ENCODE measurements around the gene DUSP10.

Gene DUSP10

DNA sequence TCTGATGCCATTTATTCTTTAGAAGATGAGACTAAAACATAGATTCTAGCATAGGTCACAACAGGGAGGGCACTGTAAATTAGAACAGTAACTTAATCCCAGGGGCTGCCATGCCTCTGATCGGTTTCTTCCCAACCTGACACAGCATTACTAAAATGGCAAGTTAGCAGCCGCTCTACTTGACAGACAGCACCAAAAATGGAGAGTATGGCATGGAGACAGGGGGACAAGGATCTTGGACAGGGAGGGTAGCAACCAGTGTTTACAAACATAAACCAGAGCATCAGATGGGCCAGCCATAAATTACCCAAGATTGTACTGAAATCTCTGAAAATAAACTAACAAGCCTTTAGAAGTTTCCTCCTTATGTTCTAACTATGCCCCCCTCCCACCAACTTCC is 5.9 kb downstream of the DUSP10 start:
- Mint-ChIP-seq H3K9me3 (no peaks in the 10 kb centered on the region), H3K4me3 (no peak overlapping the region), H3K27ac (no peak overlapping the region), H3K4me1 (ENCODE audit: low read depth) (peaks cover 48% of the 10 kb centered on the region), H3K36me3 (ENCODE audit: low read depth) (peaks cover 33% of the 10 kb centered on the region), H3K27me3 (no peaks in the 10 kb centered on the region)
- intact Hi-C loops (cut with micrococcal nuclease) = loop anchor here (5.0 kb wide), 1 partner anchor 79 kb away; no protein-coding TSS in a partner anchor

DNA sequence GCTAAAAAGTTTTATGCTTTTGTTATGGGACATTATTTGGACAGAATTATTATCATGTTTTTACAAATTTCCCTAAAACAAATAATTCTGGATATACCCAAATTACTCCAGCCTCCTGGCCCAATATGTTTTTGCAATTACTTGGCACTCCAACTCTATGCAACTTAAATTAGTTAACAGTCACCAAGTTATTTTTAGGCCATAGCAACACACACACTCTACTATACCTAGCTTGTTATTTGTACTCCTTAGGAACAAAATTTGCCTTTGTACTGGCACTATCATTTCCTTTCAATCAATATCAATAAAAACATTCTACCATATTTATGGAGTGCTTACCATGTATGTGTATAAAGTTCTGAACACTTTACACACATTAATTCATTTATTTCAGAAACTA is 7.7 kb downstream of the DUSP10 start:
- Mint-ChIP-seq H3K36me3 (ENCODE audit: low read depth) (peaks cover 29% of the 10 kb centered on the region), H3K27ac (peak overlapping the region; percentile 64), H3K4me3 (no peak overlapping the region), H3K9me3 (no peaks in the 10 kb centered on the region), H3K27me3 (no peaks in the 10 kb centered on the region), H3K4me1 (ENCODE audit: low read depth) (peaks cover 48% of the 10 kb centered on the region)
- intact Hi-C loops (cut with micrococcal nuclease) = no loop called here

DNA sequence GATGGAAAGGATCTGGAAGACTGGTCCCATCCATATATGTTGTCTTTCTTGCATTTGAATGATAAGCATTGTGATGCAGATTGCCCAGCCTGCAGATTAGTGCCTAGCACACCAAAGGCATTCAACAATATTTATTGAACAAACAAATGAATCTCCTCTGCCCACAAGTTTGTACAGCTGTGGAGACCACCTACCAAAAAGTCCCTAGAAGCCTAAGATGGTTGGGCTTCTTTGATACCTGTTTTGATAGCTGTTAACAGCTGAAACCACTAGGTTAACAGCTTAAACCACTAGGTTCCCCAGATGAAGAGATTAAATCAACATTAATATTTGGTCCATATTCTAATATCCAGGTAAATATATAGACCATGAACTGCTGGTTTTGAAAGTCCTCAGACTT is 9.8 kb downstream of the DUSP10 start:
- Mint-ChIP-seq H3K27me3 (no peaks in the 10 kb centered on the region), H3K4me3 (no peak overlapping the region), H3K4me1 (ENCODE audit: low read depth) (peaks cover 46% of the 10 kb centered on the region), H3K36me3 (ENCODE audit: low read depth) (peaks cover 16% of the 10 kb centered on the region), H3K9me3 (no peaks in the 10 kb centered on the region), H3K27ac (no peak overlapping the region)
- intact Hi-C loops (cut with micrococcal nuclease) = no loop called here

DNA sequence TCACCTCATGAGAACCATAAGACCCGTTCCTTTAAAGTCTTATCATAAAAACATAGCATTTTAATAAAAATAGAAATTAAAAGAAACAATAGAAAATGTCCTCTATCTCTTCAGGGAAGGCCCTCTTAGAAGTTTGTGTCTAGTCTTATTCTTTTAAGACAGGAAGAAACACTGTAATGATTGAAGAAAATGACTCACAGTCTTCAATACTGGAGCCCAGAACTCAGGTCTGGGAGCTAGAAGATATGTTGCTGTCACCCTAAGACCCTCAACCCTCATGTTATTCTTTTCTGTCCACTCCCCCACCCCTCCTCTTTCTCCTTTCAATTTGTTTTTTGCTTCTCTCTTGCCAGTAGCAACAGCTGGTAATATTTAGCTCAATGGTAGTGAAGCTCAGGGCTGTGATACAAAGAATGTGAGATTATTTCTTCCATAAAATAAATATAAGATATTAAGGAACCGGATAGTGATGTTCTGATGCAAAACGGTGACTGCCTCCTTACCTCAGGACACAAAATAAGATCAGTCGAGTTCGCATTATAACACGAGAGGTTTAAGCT is 12.0 kb downstream of the DUSP10 start:
- Mint-ChIP-seq H3K27me3 (no peaks in the 10 kb centered on the region), H3K4me3 (no peak overlapping the region), H3K9me3 (no peaks in the 10 kb centered on the region), H3K4me1 (ENCODE audit: low read depth) (peaks cover 46% of the 10 kb centered on the region), H3K36me3 (ENCODE audit: low read depth) (peaks cover 8% of the 10 kb centered on the region), H3K27ac (no peak overlapping the region)
- intact Hi-C loops (cut with micrococcal nuclease) = no loop called here

DNA sequence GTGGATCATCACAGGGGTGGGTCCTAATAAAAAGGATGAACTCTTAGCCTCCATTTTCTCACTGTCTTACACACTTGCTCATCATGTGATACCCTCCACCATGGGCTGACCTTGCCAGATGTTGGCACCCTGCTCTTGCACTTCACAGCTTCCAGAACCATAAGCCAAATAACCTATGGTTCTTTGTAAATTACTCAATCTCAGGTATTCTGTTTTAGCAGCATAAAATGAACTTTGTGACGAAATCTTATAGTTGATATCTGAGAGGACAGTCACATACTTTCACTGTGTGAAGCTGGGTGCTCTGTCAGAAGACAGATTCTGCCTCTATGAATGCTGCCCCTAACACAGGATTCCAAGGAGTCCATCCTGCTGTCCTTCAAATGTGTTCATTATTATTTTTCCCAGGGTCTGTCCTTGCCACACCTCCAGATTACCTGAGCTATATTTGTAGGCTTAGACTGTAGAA is 13.8 kb downstream of the DUSP10 start:
- no peak overlapping the region for H3K4me3 Mint-ChIP-seq
- no peaks in the 10 kb centered on the region for H3K9me3 Mint-ChIP-seq
- intact Hi-C loops (cut with micrococcal nuclease) = no loop called here
- H3K27me3 Mint-ChIP-seq = no peaks in the 10 kb centered on the region
- H3K27ac Mint-ChIP-seq = no peak overlapping the region
- peaks cover 15% of the 10 kb centered on the region for H3K36me3 Mint-ChIP-seq (ENCODE audit: low read depth)
- H3K4me1 Mint-ChIP-seq (ENCODE audit: low read depth) = peaks cover 33% of the 10 kb centered on the region

DNA sequence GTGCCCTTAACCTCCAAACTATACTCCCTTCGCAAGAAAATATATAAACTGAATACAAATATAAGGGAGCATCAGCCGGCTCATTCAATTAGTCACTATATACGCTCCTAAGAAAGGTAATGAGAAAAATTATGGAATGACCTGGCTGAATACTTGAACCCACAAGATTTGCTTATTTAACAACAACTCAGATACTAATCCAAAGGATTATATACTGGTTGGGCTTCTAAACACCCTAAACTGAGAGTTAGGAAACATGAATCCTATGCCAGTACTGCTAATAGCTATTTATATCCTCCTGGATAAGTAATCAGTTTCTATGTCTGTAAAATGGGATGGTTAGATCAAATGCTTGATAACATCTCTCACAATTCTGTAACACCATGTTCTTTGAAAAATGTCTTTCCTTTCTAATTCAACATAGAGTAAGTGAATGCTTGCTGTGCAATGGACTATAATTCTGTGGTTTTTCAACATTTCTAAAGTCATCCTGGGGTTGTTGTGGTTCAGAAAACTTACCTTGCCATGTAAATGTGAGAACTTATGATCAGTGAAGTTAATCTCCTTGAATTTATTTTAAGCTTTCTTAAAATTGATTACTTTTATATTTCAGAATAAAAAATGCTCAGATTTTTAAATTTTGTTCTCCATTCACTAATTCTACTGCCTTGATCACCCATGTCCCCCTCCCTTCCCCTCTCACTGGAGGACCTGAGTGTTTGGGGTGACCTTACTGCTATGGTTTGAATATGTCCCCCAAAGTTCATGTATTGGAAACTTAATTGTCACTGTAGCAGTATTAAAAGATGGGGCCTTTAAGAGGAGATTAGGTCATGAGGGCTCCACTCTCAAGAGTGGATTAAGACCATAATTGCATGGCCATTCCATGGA is 14.5 kb downstream of the DUSP10 start:
- H3K4me3 Mint-ChIP-seq = no peak overlapping the region
- no peak overlapping the region for H3K27ac Mint-ChIP-seq
- peaks cover 21% of the 10 kb centered on the region for H3K36me3 Mint-ChIP-seq (ENCODE audit: low read depth)

DNA sequence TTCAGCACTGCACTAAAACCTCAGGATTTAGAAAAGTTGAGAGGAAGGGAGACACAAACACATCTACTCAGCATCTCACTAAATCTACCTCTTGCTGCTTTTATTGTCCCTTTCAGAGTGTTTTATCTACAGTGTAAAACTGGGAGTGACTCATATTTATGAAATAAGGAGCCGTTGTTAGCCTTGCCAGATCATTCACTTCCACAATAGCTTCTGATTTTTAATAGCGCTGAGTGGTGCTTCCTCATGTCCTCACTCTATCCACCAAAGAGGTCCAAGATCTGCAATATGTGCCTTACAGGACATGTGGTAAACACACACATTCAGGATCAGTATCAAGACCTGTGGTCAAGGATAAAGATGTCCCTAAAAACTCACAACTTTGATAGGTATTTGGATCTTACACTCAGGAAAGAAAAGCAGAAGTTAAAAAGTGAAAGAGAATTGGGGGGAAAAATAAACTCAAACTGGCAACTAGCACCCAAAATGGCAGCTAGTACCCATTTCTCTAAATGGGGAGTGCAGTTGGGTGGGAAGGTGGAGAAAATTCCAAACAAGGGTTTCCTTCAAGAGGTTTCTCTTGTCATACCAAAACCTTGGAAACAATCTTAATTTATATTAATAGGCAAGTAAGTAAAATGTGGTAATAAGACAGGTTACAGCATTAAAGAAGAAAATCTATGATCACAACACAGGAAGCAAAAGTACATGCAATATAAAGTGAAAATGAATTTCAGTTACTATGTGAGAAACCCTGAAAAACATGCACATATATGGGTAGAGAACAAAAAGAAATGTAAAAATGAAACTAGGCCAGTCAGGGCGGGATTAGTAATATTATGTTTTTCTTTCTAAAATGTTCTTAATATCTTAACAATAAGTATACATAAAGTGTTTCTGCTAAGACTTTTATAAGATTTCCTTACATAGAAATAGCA is 15.9 kb downstream of the DUSP10 start:
- intact Hi-C loops (cut with micrococcal nuclease) = loop anchor here (2.0 kb wide), 2 partner anchors 15 kb away; no protein-coding TSS in a partner anchor
- Mint-ChIP-seq H3K27me3 (no peaks in the 10 kb centered on the region), H3K36me3 (ENCODE audit: low read depth) (peaks cover 21% of the 10 kb centered on the region), H3K9me3 (no peaks in the 10 kb centered on the region), H3K4me3 (peak overlapping the region; percentile 57), H3K27ac (peak overlapping the region; percentile 85), H3K4me1 (ENCODE audit: low read depth) (peaks cover 49% of the 10 kb centered on the region)

More for the DNA sequence above, 14.5 kb downstream of the DUSP10 start:
- Mint-ChIP-seq H3K27me3 (no peaks in the 10 kb centered on the region), H3K9me3 (no peaks in the 10 kb centered on the region), H3K4me1 (ENCODE audit: low read depth) (peaks cover 38% of the 10 kb centered on the region)
- intact Hi-C loops (cut with micrococcal nuclease) = no loop called here

DNA sequence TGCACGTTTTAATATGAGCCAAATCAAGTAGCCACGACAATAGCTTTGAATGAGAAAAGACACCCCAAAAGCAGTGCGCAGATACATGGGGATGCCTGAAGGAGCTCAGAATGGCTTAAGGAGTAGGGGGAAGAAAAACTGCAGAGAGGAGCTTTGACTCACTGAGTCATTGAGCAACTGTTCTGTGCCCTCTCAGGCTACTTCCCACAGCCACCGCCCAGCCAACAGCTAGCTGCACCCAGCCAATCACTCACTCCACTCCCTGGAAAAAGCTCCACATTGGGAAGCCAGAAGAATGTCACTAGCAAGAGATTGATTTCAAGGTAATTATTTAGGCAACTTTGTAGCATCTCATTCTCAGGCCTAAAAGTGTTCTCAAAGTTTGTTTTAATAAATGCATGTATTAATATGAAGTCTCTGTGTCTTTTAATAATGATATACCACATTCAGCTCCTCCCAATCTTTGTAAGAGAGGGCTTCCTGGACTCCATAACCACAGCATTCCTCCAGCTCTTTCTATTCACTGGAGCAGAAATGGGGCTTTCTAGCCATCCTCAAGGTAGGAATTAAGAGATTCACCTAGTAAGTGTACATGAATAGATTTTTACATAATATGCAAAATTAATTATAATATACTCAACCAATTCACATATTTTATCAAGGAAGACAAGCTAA is 16.8 kb downstream of the DUSP10 start:
- Mint-ChIP-seq H3K4me1 (ENCODE audit: low read depth) (peaks cover 58% of the 10 kb centered on the region), H3K36me3 (ENCODE audit: low read depth) (peaks cover 21% of the 10 kb centered on the region)
- intact Hi-C loops (cut with micrococcal nuclease) = loop anchor here (2.0 kb wide), 2 partner anchors 14 to 16 kb away; no protein-coding TSS in a partner anchor

DNA sequence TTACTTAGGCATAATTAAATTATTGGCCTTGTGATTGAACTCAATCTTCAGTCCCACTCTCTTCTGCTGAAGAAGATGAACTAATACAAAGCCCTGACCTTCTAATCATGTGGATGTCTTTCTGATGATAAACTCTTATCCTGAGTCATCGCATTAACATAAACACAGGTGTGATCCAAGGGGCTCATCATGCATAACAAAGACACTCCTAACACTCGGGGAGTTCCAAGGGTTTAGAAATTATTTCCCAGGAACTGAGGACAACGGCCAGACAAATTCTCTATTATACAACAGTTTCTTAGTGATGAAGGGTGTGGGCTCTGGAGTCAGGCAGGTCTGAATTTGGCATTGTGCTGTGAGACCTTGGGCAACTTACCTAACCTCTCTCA is 18.0 kb downstream of the DUSP10 start:
- Mint-ChIP-seq H3K36me3 (ENCODE audit: low read depth) (peaks cover 21% of the 10 kb centered on the region), H3K4me3 (no peak overlapping the region), H3K27me3 (no peaks in the 10 kb centered on the region), H3K9me3 (no peaks in the 10 kb centered on the region), H3K4me1 (ENCODE audit: low read depth) (peaks cover 70% of the 10 kb centered on the region), H3K27ac (no peak overlapping the region)
- intact Hi-C loops (cut with micrococcal nuclease) = loop anchor here (2.0 kb wide), 2 partner anchors 13 to 17 kb away; no protein-coding TSS in a partner anchor

More for the DNA sequence above, 16.8 kb downstream of the DUSP10 start:
- peak overlapping the region; percentile 15 for H3K4me3 Mint-ChIP-seq
- H3K27me3 Mint-ChIP-seq = no peaks in the 10 kb centered on the region
- H3K9me3 Mint-ChIP-seq = no peaks in the 10 kb centered on the region
- H3K27ac Mint-ChIP-seq = peak overlapping the region; percentile 85

DNA sequence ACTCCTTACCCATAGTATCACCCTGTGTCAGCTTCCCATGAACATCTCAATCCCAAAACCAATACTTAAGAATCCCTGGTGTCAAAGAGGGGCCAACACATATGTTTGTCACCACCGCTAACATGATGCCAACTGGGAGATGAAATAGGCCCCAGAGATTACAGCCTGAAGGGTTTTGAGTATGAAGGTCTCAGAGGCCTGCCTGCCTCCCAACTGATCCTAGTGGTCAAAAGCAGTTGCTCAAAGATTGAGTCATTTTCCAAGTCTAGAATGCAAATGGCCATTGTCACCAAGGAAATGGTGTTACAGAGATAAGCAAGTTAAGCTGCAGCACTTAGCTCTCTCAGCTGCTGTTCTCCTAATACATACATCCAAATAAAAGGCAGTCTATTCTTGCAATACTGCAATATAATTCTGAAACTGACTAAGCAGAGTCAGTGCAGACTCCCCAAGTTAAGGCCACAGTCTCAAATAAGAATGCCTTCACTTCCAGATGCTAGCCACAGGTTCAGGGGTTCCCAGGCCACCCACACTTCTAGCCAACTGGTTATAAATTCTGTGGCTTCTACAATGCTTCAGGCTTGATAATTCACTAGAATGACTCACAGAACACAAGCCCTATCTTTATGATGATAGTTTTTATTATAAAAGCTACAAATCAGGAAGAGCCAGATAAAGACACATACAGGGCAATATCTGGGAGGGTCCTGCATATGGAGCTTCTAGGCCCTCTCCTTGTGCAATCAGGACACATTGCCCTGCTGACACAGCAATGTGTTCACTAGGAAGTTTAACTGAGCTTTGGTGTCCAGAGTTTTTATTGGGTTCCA is 18.7 kb downstream of the DUSP10 start:
- Mint-ChIP-seq H3K4me3 (no peak overlapping the region), H3K4me1 (ENCODE audit: low read depth) (peaks cover 74% of the 10 kb centered on the region)
- intact Hi-C loops (cut with micrococcal nuclease) = no loop called here

DNA sequence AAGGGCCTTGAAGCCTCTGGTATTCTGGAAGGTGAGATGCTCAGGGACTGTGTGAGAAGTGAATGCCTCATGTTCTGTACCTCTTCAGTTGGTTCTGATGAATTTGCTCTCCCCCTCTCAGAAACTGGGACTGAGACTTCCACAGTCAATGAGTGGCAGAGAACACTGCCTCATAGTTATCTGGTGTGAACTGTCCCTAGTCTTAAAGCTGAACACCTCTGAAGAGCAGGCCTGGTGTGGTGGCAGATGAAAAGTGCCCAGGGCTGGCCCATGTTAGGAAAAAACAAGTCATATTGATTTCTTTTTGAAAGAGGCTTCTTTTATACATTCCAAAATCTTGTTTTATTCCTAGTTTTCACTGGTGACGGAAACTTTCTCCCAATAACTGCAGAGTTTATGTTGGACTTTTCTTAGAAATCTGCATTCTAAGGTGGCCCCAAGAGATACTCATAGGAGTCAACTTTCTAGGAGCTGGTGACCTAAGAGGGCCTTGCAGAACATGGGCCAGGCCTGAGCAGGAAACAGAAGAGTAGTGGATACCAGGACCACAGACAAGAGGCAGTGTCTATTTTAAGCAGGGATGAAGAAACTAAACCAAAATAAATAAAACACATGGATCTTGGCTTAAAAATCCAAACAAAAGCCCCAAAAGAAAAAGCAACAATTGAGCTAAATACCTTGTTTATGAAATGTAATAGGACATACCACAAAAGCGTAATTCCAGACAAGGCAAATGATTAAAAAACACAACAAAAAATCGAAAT is 19.5 kb downstream of the DUSP10 start:
- Mint-ChIP-seq H3K9me3 (no peaks in the 10 kb centered on the region), H3K27ac (peak overlapping the region; percentile 51), H3K27me3 (no peaks in the 10 kb centered on the region), H3K4me1 (ENCODE audit: low read depth) (peaks cover 71% of the 10 kb centered on the region), H3K4me3 (no peak overlapping the region), H3K36me3 (ENCODE audit: low read depth) (peaks cover 13% of the 10 kb centered on the region)
- intact Hi-C loops (cut with micrococcal nuclease) = no loop called here

More for the DNA sequence above, 18.7 kb downstream of the DUSP10 start:
- H3K27ac Mint-ChIP-seq = no peak overlapping the region
- no peaks in the 10 kb centered on the region for H3K27me3 Mint-ChIP-seq
- peaks cover 19% of the 10 kb centered on the region for H3K36me3 Mint-ChIP-seq (ENCODE audit: low read depth)
- no peaks in the 10 kb centered on the region for H3K9me3 Mint-ChIP-seq

DNA sequence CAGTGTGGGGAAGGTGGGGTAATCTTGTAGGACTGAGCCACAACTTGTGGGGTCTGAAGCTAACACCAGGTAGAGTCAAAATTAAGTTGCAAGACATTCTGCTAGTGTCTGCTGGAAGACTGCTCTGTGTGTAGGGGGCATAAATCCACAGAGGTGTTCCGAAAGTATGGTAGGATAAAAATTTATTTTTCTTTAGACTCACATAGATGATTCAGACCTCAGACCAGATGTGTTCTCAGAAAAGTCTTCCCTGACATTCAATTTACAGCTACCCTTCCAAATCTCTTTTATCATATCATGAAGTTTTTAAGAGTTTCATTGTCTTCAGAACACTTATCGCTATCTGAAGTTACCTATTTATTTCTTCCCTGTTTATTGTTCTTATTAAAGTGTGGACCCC is 21.3 kb downstream of the DUSP10 start:
- Mint-ChIP-seq H3K4me3 (no peak overlapping the region), H3K27ac (peak overlapping the region; percentile 31), H3K36me3 (ENCODE audit: low read depth) (peaks cover 13% of the 10 kb centered on the region), H3K9me3 (no peaks in the 10 kb centered on the region), H3K27me3 (no peaks in the 10 kb centered on the region), H3K4me1 (ENCODE audit: low read depth) (peaks cover 78% of the 10 kb centered on the region)
- intact Hi-C loops (cut with micrococcal nuclease) = no loop called here
